K562 (cell line): Measurements from ENCODE around the gene YKT6. TPM values are rescaled to one million over a fixed set of nuclear protein-coding genes. Genes with fewer than 3 reads are reported as not detected.

Source experiments
- ATAC-seq: fragments of 200-7000 bp; cut with Tn5 transposase; 3 replicates; pipeline ENCODE4 v1.9.1; 2020; ENCODE audit warnings: moderate library complexity
- BruUV-seq: library from RNA; stranded (reverse); fragments of 400-500 nt; replicated peaks from 2 replicates; lab custom pipeline; 2021; lab: Mats Ljungman, UMichigan
- CTCF ChIA-PET: fragments of 300-600 bp; formaldehyde crosslinking; extraction: SDS; loops from one replicate; lab custom pipeline; 2021; ENCODE audit warnings: low intra/inter-chr PET ratio; lab: Yijun Ruan, JAX
- POLR2A ChIA-PET: fragments of 300-600, 350-650 bp; sonication (Branson Sonifier 250); formaldehyde crosslinking; extraction: SDS; loops from one replicate; lab custom pipeline; 2021; ENCODE audit warnings: antibody characterized with exemption, inconsistent platforms; lab: Yijun Ruan, JAX
- DNase-seq, 4 experiments: peaks; one replicate each; pipeline versions ENCODE4 v3.0.0 to v3.0.0-alpha.2; 2011 to 2018; ENCODE audit warnings: low spot score in 3 of 4, mixed read lengths in 3 of 4; ENCODE audit errors: extremely low read depth in 1 of 4
- FAIRE-seq: peaks from 2 replicates; lab custom pipeline; 2011; peaks lifted over from hg19 to GRCh38; lab: Jason Lieb, UNC
- H2AFZ ChIP-seq: 2 replicates; pipeline ENCODE4 v1.6.0; 2011; ENCODE audit warnings: low read depth, low read length, control low read depth, inconsistent platforms
- H3K27ac ChIP-seq: fragments of 200-600 bp; 3 replicates; pipeline ENCODE4 v1.8.0; 2011; ENCODE audit warnings: low read depth, mild to moderate bottlenecking, control low read depth, inconsistent platforms, low read length, moderate library complexity, mixed read lengths; ENCODE audit errors: extremely low read depth
- H3K27me3 ChIP-seq, 2 experiments: fragments of 300-600 bp in 1 of 2; 2 replicates in 1 of 2; 3 replicates in 1 of 2; pipeline versions ENCODE4 v1.6.0 to v1.8.0; 2011; ENCODE audit warnings: inconsistent platforms in 2 of 2, low read length in 2 of 2, mild to moderate bottlenecking in 1 of 2, mixed read lengths in 1 of 2, moderate library complexity in 1 of 2; ENCODE audit not compliant: control insufficient read depth in 2 of 2, insufficient read depth in 2 of 2
- H3K36me3 ChIP-seq: fragments of 300-600 bp; 3 replicates; pipeline ENCODE4 v1.8.0; 2011; ENCODE audit warnings: mild to moderate bottlenecking, low read length, inconsistent platforms; ENCODE audit not compliant: control insufficient read depth, insufficient read depth
- H3K4me1 ChIP-seq, 2 experiments: fragments of 200-600 bp in 1 of 2; replicated peaks in 1 of 2; 2 replicates in 1 of 2; 3 replicates in 1 of 2; pipeline versions ENCODE4 v1.5.1 to v1.8.0; 2011; ENCODE audit warnings: inconsistent platforms in 2 of 2, low read length in 2 of 2, mild to moderate bottlenecking in 1 of 2, mixed read lengths in 1 of 2, moderate library complexity in 1 of 2; ENCODE audit not compliant: control insufficient read depth in 2 of 2, insufficient read depth in 2 of 2
- H3K4me2 ChIP-seq: 2 replicates; pipeline ENCODE4 v1.6.1; 2011; ENCODE audit warnings: low read length, control low read depth, inconsistent platforms, mixed read lengths; ENCODE audit not compliant: insufficient read depth
- H3K4me3 ChIP-seq: fragments of 200-600 bp; sonication (generic), shearing (Covaris generic); 2 replicates; pipeline ENCODE4 v1.5.1; 2016; ENCODE audit warnings: control low read depth, inconsistent platforms
- H3K79me2 ChIP-seq: fragments of 200-600 bp; 3 replicates; pipeline ENCODE4 v1.8.0; 2011; ENCODE audit warnings: low read length, inconsistent platforms; ENCODE audit not compliant: control insufficient read depth, insufficient read depth
- H3K9ac ChIP-seq, 2 experiments: 2 replicates each; pipeline versions ENCODE4 v1.6.0 to v1.6.1; 2011; ENCODE audit warnings: low read depth in 2 of 2, low read length in 2 of 2, control low read depth in 1 of 2, inconsistent platforms in 1 of 2, mild to moderate bottlenecking in 1 of 2, mixed read lengths in 1 of 2; ENCODE audit not compliant: insufficient read depth in 1 of 2
- H3K9me1 ChIP-seq: one replicate; pipeline ENCODE4 v1.6.0; 2011; ENCODE audit warnings: inconsistent platforms, mild to moderate bottlenecking, low read length, moderate library complexity; ENCODE audit not compliant: control insufficient read depth, insufficient read depth
- H3K9me3 ChIP-seq: replicated peaks from 2 replicates; pipeline ENCODE4 v1.5.1; 2011; ENCODE audit warnings: low read depth, low read length, inconsistent platforms; ENCODE audit not compliant: control insufficient read depth, insufficient read depth
- H4K20me1 ChIP-seq: replicated peaks from 2 replicates; pipeline ENCODE4 v1.6.1; 2011; ENCODE audit warnings: low read length, inconsistent platforms, mixed read lengths; ENCODE audit not compliant: control insufficient read depth, insufficient read depth
- CBX3 ChIP-seq, 2 experiments: IDR thresholded peaks; 1 replicate in 1 of 2; 2 replicates in 1 of 2; pipeline ENCODE4 v1.6.1; 2012; ENCODE audit warnings: inconsistent platforms in 2 of 2, low read length in 2 of 2, borderline replicate concordance in 1 of 2, control low read depth in 1 of 2
- CC2D1A ChIP-seq: fragments of 450-650 bp; IDR thresholded peaks from 2 replicates; pipeline ENCODE4 v1.6.1; 2017; ENCODE audit warnings: mild to moderate bottlenecking
- CCAR2 ChIP-seq: fragments of 200-400 bp; formaldehyde crosslinking; IDR thresholded peaks from 2 replicates; pipeline ENCODE4 v1.6.1; 2017; ENCODE audit warnings: mild to moderate bottlenecking, low read depth, low read length
- ETV5 ChIP-seq: sonication (generic); formaldehyde crosslinking; IDR thresholded peaks from 2 replicates; pipeline ENCODE4 v1.4.0; 2020; ENCODE audit warnings: low read depth, mild to moderate bottlenecking, missing genetic modification reagents
- GTF2E2 ChIP-seq: fragments of 200-800 bp; sonication (Bioruptor generic); IDR thresholded peaks from 2 replicates; pipeline ENCODE4 v1.6.1; 2016; ENCODE audit warnings: missing genetic modification characterization, missing compliant biosample characterization
- HNRNPH1 ChIP-seq: fragments of 200-400 bp; formaldehyde crosslinking; optimal IDR thresholded peaks from 2 replicates; pipeline ENCODE3; 2017; ENCODE audit warnings: low read depth, mild to moderate bottlenecking, low read length, moderate library complexity
- ILF3 ChIP-seq: fragments of 450-650 bp; IDR thresholded peaks from 2 replicates; pipeline ENCODE4 v1.6.1; 2018; ENCODE audit warnings: antibody characterized with exemption, mild to moderate bottlenecking, moderate library complexity, borderline replicate concordance
- KDM5B ChIP-seq: fragments of 200-600 bp; sonication (generic); IDR thresholded peaks from 2 replicates; pipeline ENCODE4 v1.6.1; 2012; ENCODE audit warnings: low read depth, mild to moderate bottlenecking, moderate library complexity, low read length, control low read depth, inconsistent platforms; ENCODE audit not compliant: insufficient replicate concordance
- MITF ChIP-seq: IDR thresholded peaks from 2 replicates; pipeline ENCODE4 v1.6.1; 2014; ENCODE audit warnings: antibody characterized with exemption
- PBX2 ChIP-seq, 2 experiments: IDR thresholded peaks in 1 of 2; conservative IDR thresholded peaks in 1 of 2; 2 replicates each; pipeline ENCODE4 v1.6.1; 2016; ENCODE audit warnings: low read depth in 2 of 2, mild to moderate bottlenecking in 1 of 2, missing compliant biosample characterization in 1 of 2, missing genetic modification characterization in 1 of 2, moderate library complexity in 1 of 2
- PRMT5 ChIP-seq: sonication (generic); formaldehyde crosslinking; IDR thresholded peaks from 2 replicates; pipeline ENCODE4 v1.5.0; 2020; ENCODE audit warnings: missing genetic modification reagents
- TAF7 ChIP-seq: fragments of 450-650 bp; IDR thresholded peaks from 2 replicates; pipeline ENCODE4 v1.6.1; 2016; ENCODE audit warnings: missing genetic modification characterization, missing compliant biosample characterization
- YY1 ChIP-seq, 3 experiments: IDR thresholded peaks; 2 replicates each; pipeline ENCODE4 v1.6.1; 2011; ENCODE audit warnings: low read length in 2 of 3, mild to moderate bottlenecking in 2 of 3, moderate library complexity in 2 of 3, borderline replicate concordance in 1 of 3, control low read depth in 1 of 3, low read depth in 1 of 3; ENCODE audit not compliant: insufficient read depth in 3 of 3, insufficient replicate concordance in 2 of 3, control insufficient read depth in 1 of 3, insufficient read length in 1 of 3; ENCODE audit errors: extremely low read depth in 1 of 3
- ZFP1 ChIP-seq: fragments of 450-650 bp; formaldehyde crosslinking; IDR thresholded peaks from 2 replicates; pipeline ENCODE4 v1.4.0; 2020; ENCODE audit warnings: mild to moderate bottlenecking, mixed read lengths
- ZNF121 ChIP-seq: sonication (generic); formaldehyde crosslinking; conservative IDR thresholded peaks from 2 replicates; pipeline ENCODE4 v1.8.0; 2022; ENCODE audit warnings: missing genetic modification reagents
- ZNF354B ChIP-seq: fragments of 250-450 bp; sonication (Bioruptor Pico); IDR thresholded peaks from 2 replicates; pipeline ENCODE4 v1.4.0; 2020
- WGBS: fragments of 100-300 bp; shearing (Covaris generic); methylation state at CpG from one replicate; pipeline ENCODE4 v1.1.6; 2016; ENCODE audit warnings: low coverage, mixed read lengths; ENCODE audit not compliant: insufficient coverage; ENCODE audit errors: missing lambda C conversion rate; 5-methylcytosine and 5-hydroxymethylcytosine counted together
- in situ Hi-C: fragments of 300-500 bp; cut with MboI; formaldehyde crosslinking; loops from 4 replicates; pipeline ENCODE4 v1.15.0; 2018; ENCODE audit warnings: inconsistent platforms, mixed read lengths
- intact Hi-C: fragments of 100-400 bp; cut with micrococcal nuclease; formaldehyde crosslinking; loops from 2 replicates; pipeline ENCODE4 v1.14.2; 2022
- polyA plus RNA-seq, 8 experiments: library from polyadenylated mRNA; depleted of rRNA in 4 of 8; stranded (reverse) in 5 of 8; unstranded in 3 of 8; fragments of >200 nt; fragmentation: Nextera tagmentation in 2 of 8; fragmentation: Illumina TruSeq in 1 of 8; extraction: Ambion mirVana in 2 of 8; extraction: Trizol in 1 of 8; gene quantifications; 2 replicates each; pipeline versions ENCODE4 v1.2.1 to v1.2.3, GENCODE V29; 2011 to 2014; ENCODE audit warnings: inconsistent platforms in 1 of 8, missing spikeins in 1 of 8
- total RNA-seq, 7 experiments: library from RNA; depleted of rRNA in 6 of 7; stranded (reverse); fragments of >200 nt in 6 of 7; fragmentation: Illumina TruSeq in 2 of 7; extraction: Trizol in 2 of 7; gene quantifications; 2 replicates each; pipeline versions ENCODE4 v1.2.1 to v1.2.3, GENCODE V29; 2011 to 2021; ENCODE audit warnings: low replicate concordance in 1 of 7

YKT6 gene
- total and polyA plus RNA-seq, 9 of the 15 experiments (the other 6 are each of a cell fraction or from before 2014, with no cell fraction given) = 1.6 to 90.6 (median 75.1) TPM

GRCh38 chr7:44257618-44258422, 57.0 kb downstream of the YKT6 start:
- H2AFZ ChIP-seq = peak overlapping the region; percentile 48
- peaks cover 22 to 26% of the 10 kb centered on the region in 2 experiments for H3K4me1 ChIP-seq
- no peak overlapping the region for H3K4me3 ChIP-seq
- ChIA-PET CTCF (no interaction called here), POLR2A (interaction anchor here (0.6 to 1.4 kb wide), 8 partner anchors 13 to 1112 kb away, joined by 3 to 5 read pairs (median 3); no protein-coding TSS in a partner anchor)
- WGBS = 9% methylated on average over 17 of the region's 18 CpGs
- in situ Hi-C loops = no loop called here
- peak overlapping the region; percentile 27 for H3K4me2 ChIP-seq
- no peaks in the 10 kb centered on the region for H3K36me3 ChIP-seq
- H3K79me2 ChIP-seq = no peaks in the 10 kb centered on the region
- FAIRE-seq (peak; percentile 98), DNase-seq (peak; percentile 78 to 85 (median 80)), ATAC-seq (peak; percentile 94)
- no peaks in the 10 kb centered on the region for H3K9me1 ChIP-seq
- H3K27ac ChIP-seq = peak overlapping the region; percentile 67; the same call in 2 of the 3 replicates
- no peaks in the 10 kb centered on the region for H3K9me3 ChIP-seq
- BruUV-seq = no TSS peak
- H3K9ac ChIP-seq = peak overlapping the region; percentile 35 to 75; a peak in 2 of 4 replicates
- intact Hi-C loops = no loop called here
- no peaks in the 10 kb centered on the region for H4K20me1 ChIP-seq
- H3K27me3 ChIP-seq = peaks cover 8 to 12% of the 10 kb centered on the region in 2 experiments; a peak in 4 of 5 replicates
- no peak for TF ChIP-seq CC2D1A
- TF ChIP-seq TAF7 (tag) = no peak
- TF ChIP-seq YY1 (IDR thresholded peaks at IDR 0.05; ENCODE audit: borderline replicate concordance in 1 of 3, control insufficient read depth in 1 of 3, extremely low read depth in 1 of 3, insufficient read depth in 3 of 3, insufficient read length in 1 of 3, insufficient replicate concordance in 2 of 3, low read depth in 1 of 3, low read length in 2 of 3) = peak in 1 of 3 experiments; percentile 34
- no peak for TF ChIP-seq ZFP1
- peak; percentile 85 for TF ChIP-seq ETV5 (CRISPR knock-in tag)
- peak in 1 of 2 experiments; percentile 41; a peak in 1 of 3 replicates for TF ChIP-seq CBX3 (IDR thresholded peaks at IDR 0.05; ENCODE audit: borderline replicate concordance in 1 of 2, low read length in 2 of 2)
- no peak for TF ChIP-seq CCAR2
- no peak for TF ChIP-seq PBX2 (CRISPR knock-in tag; IDR thresholded peaks at IDR 0.05; ENCODE audit: low read depth)
- TF ChIP-seq PBX2 (tag; conservative IDR thresholded peaks at IDR 0.05; ENCODE audit: low read depth) = peak; percentile 44; the same call in 1 of the 2 replicates
- TF ChIP-seq KDM5B = no peak
- no peak for TF ChIP-seq ZNF354B
- no peak for TF ChIP-seq GTF2E2
- no peak for TF ChIP-seq PRMT5 (CRISPR knock-in tag)
- no peak for TF ChIP-seq HNRNPH1
- TF ChIP-seq ILF3 = no peak
- no peak for TF ChIP-seq MITF
- no peak for TF ChIP-seq ZNF121 (CRISPR knock-in tag)
